KMS-11 (cell line): Measurements from ENCODE around the gene ELF4.

Experiments used
- H2AFZ ChIP-seq: fragments of 200-600 bp; sonication (generic); 2 replicates; pipeline ENCODE4 v1.6.1; 2016; ENCODE audit warnings: antibody characterized with exemption, mixed run types, low read depth
- H3K27ac ChIP-seq: fragments of 200-600 bp; sonication (generic); 2 replicates; pipeline ENCODE4 v1.6.1; 2016; ENCODE audit warnings: mild to moderate bottlenecking, mixed run types
- H3K27me3 ChIP-seq: fragments of 200-600 bp; sonication (generic); 2 replicates; pipeline ENCODE4 v1.6.1; 2017; ENCODE audit warnings: mild to moderate bottlenecking, low read depth, mixed run types, moderate library complexity; ENCODE audit not compliant: insufficient read depth
- H3K36me3 ChIP-seq: fragments of 200-600 bp; sonication (generic); 2 replicates; pipeline ENCODE4 v1.6.1; 2017; ENCODE audit warnings: mild to moderate bottlenecking, mixed run types; ENCODE audit not compliant: insufficient read depth
- H3K4me1 ChIP-seq: fragments of 200-600 bp; sonication (generic); 2 replicates; pipeline ENCODE4 v1.6.1; 2016; ENCODE audit warnings: mild to moderate bottlenecking, low read depth, mixed run types; ENCODE audit not compliant: poor library complexity, severe bottlenecking
- H3K4me2 ChIP-seq: fragments of 200-600 bp; sonication (generic); 2 replicates; pipeline ENCODE4 v1.7.0; 2016; ENCODE audit warnings: mild to moderate bottlenecking, mixed run types
- H3K4me3 ChIP-seq: fragments of 200-600 bp; sonication (generic); IDR thresholded peaks from 2 replicates; pipeline ENCODE4 v1.6.1; 2017; ENCODE audit warnings: low read depth, low read length, mixed read lengths; ENCODE audit not compliant: insufficient read depth
- H3K79me2 ChIP-seq: fragments of 200-600 bp; sonication (generic); 2 replicates; pipeline ENCODE4 v1.6.1; 2016; ENCODE audit warnings: low read depth, mixed run types; ENCODE audit not compliant: insufficient read depth
- H3K9ac ChIP-seq: fragments of 200-600 bp; sonication (generic); 2 replicates; pipeline ENCODE4 v1.6.1; 2016; ENCODE audit warnings: mild to moderate bottlenecking, mixed run types
- H4K20me1 ChIP-seq: fragments of 200-600 bp; sonication (generic); 2 replicates; pipeline ENCODE4 v1.6.1; 2016; ENCODE audit warnings: mild to moderate bottlenecking, mixed run types; ENCODE audit not compliant: insufficient read depth
- TF ChIP-seq, protein P1 (sequence below): fragments of 200-600 bp; sonication (generic); conservative IDR thresholded peaks from 2 replicates; pipeline ENCODE4 v1.6.1; 2017; ENCODE audit warnings: low read depth, mild to moderate bottlenecking, antibody characterized with exemption, low read length, moderate library complexity, mixed read lengths

Gene ELF4

DNA sequence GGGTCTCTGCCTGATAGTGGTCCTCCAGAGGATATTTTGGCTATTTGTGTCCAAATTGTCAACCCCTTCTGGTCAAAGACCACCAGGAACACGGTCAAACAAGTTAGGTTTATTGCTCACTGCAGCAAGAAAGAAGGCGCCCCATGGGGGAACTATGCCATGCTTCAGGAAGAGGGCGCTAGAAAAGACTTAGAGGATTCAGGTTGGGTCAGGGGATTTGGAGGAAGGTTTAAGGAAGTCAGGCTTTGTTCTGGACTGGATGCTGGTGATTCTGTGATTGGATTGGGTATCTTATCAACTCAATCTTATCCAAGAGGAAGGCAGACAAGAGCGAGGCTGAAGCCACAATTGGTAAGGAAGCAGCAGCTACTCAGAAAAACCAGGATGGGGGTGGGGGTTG, 14.3 kb upstream of the ELF4 start:
- Histone ChIP-seq H3K79me2 (no peaks in the 10 kb centered on the region), H3K9ac (no peak overlapping the region), H3K27me3 (no peaks in the 10 kb centered on the region), H2AFZ (no peak overlapping the region), H4K20me1 (no peaks in the 10 kb centered on the region), H3K4me3 (no peak overlapping the region), H3K36me3 (no peaks in the 10 kb centered on the region), H3K27ac (no peak overlapping the region), H3K4me2 (no peak overlapping the region), H3K4me1 (peaks cover 17% of the 10 kb centered on the region)
- TF ChIP-seq, protein P1, sequence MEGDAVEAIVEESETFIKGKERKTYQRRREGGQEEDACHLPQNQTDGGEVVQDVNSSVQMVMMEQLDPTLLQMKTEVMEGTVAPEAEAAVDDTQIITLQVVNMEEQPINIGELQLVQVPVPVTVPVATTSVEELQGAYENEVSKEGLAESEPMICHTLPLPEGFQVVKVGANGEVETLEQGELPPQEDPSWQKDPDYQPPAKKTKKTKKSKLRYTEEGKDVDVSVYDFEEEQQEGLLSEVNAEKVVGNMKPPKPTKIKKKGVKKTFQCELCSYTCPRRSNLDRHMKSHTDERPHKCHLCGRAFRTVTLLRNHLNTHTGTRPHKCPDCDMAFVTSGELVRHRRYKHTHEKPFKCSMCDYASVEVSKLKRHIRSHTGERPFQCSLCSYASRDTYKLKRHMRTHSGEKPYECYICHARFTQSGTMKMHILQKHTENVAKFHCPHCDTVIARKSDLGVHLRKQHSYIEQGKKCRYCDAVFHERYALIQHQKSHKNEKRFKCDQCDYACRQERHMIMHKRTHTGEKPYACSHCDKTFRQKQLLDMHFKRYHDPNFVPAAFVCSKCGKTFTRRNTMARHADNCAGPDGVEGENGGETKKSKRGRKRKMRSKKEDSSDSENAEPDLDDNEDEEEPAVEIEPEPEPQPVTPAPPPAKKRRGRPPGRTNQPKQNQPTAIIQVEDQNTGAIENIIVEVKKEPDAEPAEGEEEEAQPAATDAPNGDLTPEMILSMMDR: no peak

DNA sequence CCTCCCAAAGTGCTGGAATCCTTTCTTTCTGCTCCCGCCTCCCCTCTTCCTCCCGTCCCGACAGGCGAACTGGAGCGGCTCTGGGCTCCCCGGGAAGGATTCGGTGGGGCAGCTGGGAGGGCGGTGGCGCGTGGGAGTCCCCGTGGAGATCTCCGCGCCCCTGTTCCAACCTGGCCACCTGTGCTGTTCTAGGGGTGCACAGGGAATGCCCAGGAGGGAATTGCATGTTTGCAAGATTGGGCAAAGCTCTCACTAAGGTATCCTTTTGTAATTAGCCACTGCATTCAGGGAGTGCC, 11.2 kb upstream of the ELF4 start:
- TF ChIP-seq, protein P1: no peak
- Histone ChIP-seq H3K9ac (no peak overlapping the region; the same call in 1 of the 2 replicates), H3K79me2 (no peaks in the 10 kb centered on the region), H3K4me3 (no peak overlapping the region), H4K20me1 (no peaks in the 10 kb centered on the region), H3K27ac (no peak overlapping the region), H3K4me2 (peak overlapping the region; percentile 82), H3K36me3 (no peaks in the 10 kb centered on the region), H3K4me1 (peaks cover 22% of the 10 kb centered on the region), H3K27me3 (no peaks in the 10 kb centered on the region), H2AFZ (peak overlapping the region; percentile 71; the same call in 1 of the 2 replicates)

DNA sequence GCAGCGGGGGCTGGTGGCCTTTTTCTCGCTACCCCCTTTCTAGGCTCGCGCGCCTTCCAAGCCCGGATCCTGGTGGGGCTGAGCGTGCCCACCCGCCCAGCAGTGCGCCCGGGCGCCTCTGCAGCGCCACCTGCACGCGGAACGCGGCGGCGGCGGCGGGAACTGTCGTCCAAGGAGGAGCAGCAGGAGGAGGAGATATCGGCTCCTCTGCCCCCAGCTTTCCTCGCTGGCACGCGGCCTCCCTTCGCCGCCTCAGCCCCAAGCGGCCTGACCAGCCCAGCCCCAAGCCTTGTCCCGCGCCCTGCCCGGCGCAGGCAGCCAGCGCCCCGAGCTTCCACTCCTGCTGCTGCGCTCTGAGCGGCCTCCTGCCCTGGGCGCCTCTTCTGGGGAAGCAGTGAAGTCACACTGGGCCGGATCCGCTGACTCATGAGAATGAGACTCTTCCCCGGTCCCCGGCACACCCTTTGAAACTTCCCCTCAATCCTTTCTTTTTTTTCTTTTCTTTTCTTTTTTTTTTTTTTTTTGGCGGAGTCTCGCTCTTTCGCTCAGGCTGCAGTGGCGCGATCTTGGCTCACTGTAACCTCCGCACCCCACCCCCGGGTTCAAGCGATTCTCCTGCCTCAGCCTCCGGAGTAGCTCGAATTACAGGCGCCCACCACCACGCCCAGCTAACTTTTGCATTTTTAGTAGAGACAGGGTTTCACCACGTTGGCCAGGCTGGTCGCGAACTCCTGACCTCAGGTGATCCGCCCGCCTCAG, 10.6 kb upstream of the ELF4 start:
- TF ChIP-seq, protein P1: peak; percentile 70
- Histone ChIP-seq H3K4me3 (no peak overlapping the region), H3K79me2 (no peaks in the 10 kb centered on the region), H2AFZ (peak overlapping the region; percentile 71), H3K27me3 (no peaks in the 10 kb centered on the region), H3K36me3 (no peaks in the 10 kb centered on the region), H3K9ac (peak overlapping the region; percentile 85), H3K4me2 (peak overlapping the region; percentile 82), H3K27ac (peak overlapping the region; percentile 68), H3K4me1 (peaks cover 22% of the 10 kb centered on the region), H4K20me1 (no peaks in the 10 kb centered on the region)

DNA sequence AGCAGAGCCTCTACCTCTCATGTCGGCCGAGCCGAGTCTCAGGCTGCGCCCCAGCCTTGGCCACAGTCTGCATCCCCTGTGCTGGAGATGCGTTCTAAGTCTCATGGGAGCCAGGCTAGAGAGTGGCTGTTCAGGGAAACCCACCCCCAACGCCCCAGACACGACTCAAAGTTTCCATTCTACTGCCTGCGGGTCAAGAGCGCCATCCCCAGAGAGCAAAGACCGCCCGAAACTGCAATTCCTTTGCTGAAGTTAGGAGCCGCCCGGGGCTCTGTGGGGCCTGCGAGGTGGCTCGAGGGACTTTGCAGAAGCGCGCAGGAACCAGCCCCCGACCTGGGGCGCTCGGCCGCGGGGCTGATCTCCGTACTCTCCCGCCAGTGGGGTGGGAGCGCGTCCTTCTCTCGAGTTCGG, 10.0 kb upstream of the ELF4 start:
- TF ChIP-seq, protein P1: no peak
- H3K4me2 ChIP-seq: peak overlapping the region; percentile 82
- H3K4me1 ChIP-seq: peaks cover 27% of the 10 kb centered on the region
- H3K79me2 ChIP-seq: no peaks in the 10 kb centered on the region
- no peaks in the 10 kb centered on the region for H3K27me3 ChIP-seq
- 0 out of 2 replicates have a peak overlapping the region, but pooled peaks have one; percentile 68 for H3K27ac ChIP-seq
- peak overlapping the region; percentile 85 for H3K9ac ChIP-seq
- H4K20me1 ChIP-seq: no peaks in the 10 kb centered on the region
- H2AFZ ChIP-seq: peak overlapping the region; percentile 71
- no peaks in the 10 kb centered on the region for H3K36me3 ChIP-seq
- no peak overlapping the region for H3K4me3 ChIP-seq
